Measurements from ENCODE around the gene SH3BGR.

SH3BGR gene

GRCh38 chr21:39535646-39536437, 84.1 kb downstream of the SH3BGR start:
- H3K27me3 ChIP-seq (ENCODE audit: insufficient read depth, poor library complexity, severe bottlenecking): peaks cover 8% of the 10 kb centered on the region
- TF ChIP-seq REST (IDR thresholded peaks at IDR 0.05; ENCODE audit: insufficient replicate concordance, low read depth) (no peak), GABPA (IDR thresholded peaks at IDR 0.05; ENCODE audit: low read depth) (no peak), SPI1 (IDR thresholded peaks at IDR 0.05; ENCODE audit: borderline replicate concordance, low read depth) (no peak), CTCF (IDR thresholded peaks at IDR 0.05; ENCODE audit: insufficient read depth, low read length) (no peak), POLR2AphosphoS5 (IDR thresholded peaks at IDR 0.05; ENCODE audit: low read depth) (no peak)
- no peak overlapping the region for H3K4me3 ChIP-seq (replicated peaks; ENCODE audit: insufficient read depth, low read length)
- DNase-seq (ENCODE audit: low read depth in 1 of 2, low spot score in 1 of 2): no peak
- no peak overlapping the region for H3K27ac ChIP-seq (replicated peaks)

GRCh38 chr21:39536835-39537234, 85.1 kb downstream of the SH3BGR start:
- Histone ChIP-seq H3K27me3 (ENCODE audit: insufficient read depth, poor library complexity, severe bottlenecking) (peaks cover 5% of the 10 kb centered on the region), H3K4me3 (replicated peaks; ENCODE audit: insufficient read depth, low read length) (no peak overlapping the region), H3K27ac (replicated peaks) (no peak overlapping the region)
- TF ChIP-seq REST (IDR thresholded peaks at IDR 0.05; ENCODE audit: insufficient replicate concordance, low read depth): no peak
- no peak for TF ChIP-seq POLR2AphosphoS5 (IDR thresholded peaks at IDR 0.05; ENCODE audit: low read depth)
- TF ChIP-seq SPI1 (IDR thresholded peaks at IDR 0.05; ENCODE audit: borderline replicate concordance, low read depth): no peak
- TF ChIP-seq GABPA (IDR thresholded peaks at IDR 0.05; ENCODE audit: low read depth): no peak
- TF ChIP-seq CTCF (IDR thresholded peaks at IDR 0.05; ENCODE audit: insufficient read depth, low read length): no peak
- DNase-seq (ENCODE audit: low read depth in 1 of 2, low spot score in 1 of 2): no peak

- no peak overlapping the region for H3K27ac ChIP-seq (replicated peaks)
- peaks cover 5% of the 10 kb centered on the region for H3K27me3 ChIP-seq (ENCODE audit: insufficient read depth, poor library complexity, severe bottlenecking)
- TF ChIP-seq CTCF (IDR thresholded peaks at IDR 0.05; ENCODE audit: insufficient read depth, low read length) (no peak), POLR2AphosphoS5 (IDR thresholded peaks at IDR 0.05; ENCODE audit: low read depth) (no peak), REST (IDR thresholded peaks at IDR 0.05; ENCODE audit: insufficient replicate concordance, low read depth) (no peak), SPI1 (IDR thresholded peaks at IDR 0.05; ENCODE audit: borderline replicate concordance, low read depth) (no peak), GABPA (IDR thresholded peaks at IDR 0.05; ENCODE audit: low read depth) (no peak)
- no peak for DNase-seq (ENCODE audit: low read depth in 1 of 2, low spot score in 1 of 2)
- no peak overlapping the region for H3K4me3 ChIP-seq (replicated peaks; ENCODE audit: insufficient read depth, low read length)
Measured at GRCh38 chr21:39537571-39537970, 85.8 kb downstream of the SH3BGR start.

Data from HL-60 (cell line).